ENCODE results near the gene LRIG1.
"Not testable (repeated sequence)": the region's sequence is repeated elsewhere in the genome, so short reads cannot be mapped to it uniquely, and the experiment has no call there.

The LRIG1 gene

GRCh38 chr3:66441692-66442091, 59.1 kb downstream of the LRIG1 start:
- no peak for DNase-seq (ENCODE audit: low read depth)

GRCh38 chr3:66441129-66441528, 59.7 kb downstream of the LRIG1 start:
- DNase-seq (ENCODE audit: low read depth): no peak

- DNase-seq (ENCODE audit: low read depth): no peak
These were observed 61.0 kb downstream of the LRIG1 start for GRCh38 chr3:66439666-66440344.

GRCh38 chr3:66438046-66438445, 62.8 kb downstream of the LRIG1 start:
- no peak for DNase-seq (ENCODE audit: low read depth)

GRCh38 chr3:66437341-66437929, 63.4 kb downstream of the LRIG1 start:
- no peak for DNase-seq (ENCODE audit: low read depth)

- DNase-seq (ENCODE audit: low read depth): no peak
These were observed 64.8 kb downstream of the LRIG1 start for GRCh38 chr3:66435989-66436388.

GRCh38 chr3:66434726-66435125, 66.1 kb downstream of the LRIG1 start:
- no peak for DNase-seq (ENCODE audit: low read depth)

GRCh38 chr3:66433522-66433782, 67.4 kb downstream of the LRIG1 start:
- no peak for DNase-seq (ENCODE audit: low read depth)

GRCh38 chr3:66432767-66433521, 67.9 kb downstream of the LRIG1 start:
- no peak for DNase-seq (ENCODE audit: low read depth)

GRCh38 chr3:66432041-66432766, 68.6 kb downstream of the LRIG1 start:
- no peak for DNase-seq (ENCODE audit: low read depth)

- DNase-seq (ENCODE audit: low read depth): no peak
These were observed 69.3 kb downstream of the LRIG1 start for GRCh38 chr3:66431494-66431893.

- DNase-seq (ENCODE audit: low read depth): no peak
These were observed 69.9 kb downstream of the LRIG1 start for GRCh38 chr3:66430876-66431275.

- DNase-seq (ENCODE audit: low read depth): no peak
These were observed 72.1 kb downstream of the LRIG1 start for GRCh38 chr3:66428733-66429132.

- DNase-seq (ENCODE audit: low read depth): no peak
These were observed 72.8 kb downstream of the LRIG1 start for GRCh38 chr3:66427951-66428474.

GRCh38 chr3:66427352-66427751, 73.5 kb downstream of the LRIG1 start:
- no peak for DNase-seq (ENCODE audit: low read depth)

- no peak for DNase-seq (ENCODE audit: low read depth)
These were observed 74.7 kb downstream of the LRIG1 start for GRCh38 chr3:66426135-66426534.

GRCh38 chr3:66425576-66426114, 75.2 kb downstream of the LRIG1 start:
- DNase-seq (ENCODE audit: low read depth): no peak

GRCh38 chr3:66425032-66425431, 75.8 kb downstream of the LRIG1 start:
- no peak for DNase-seq (ENCODE audit: low read depth)

- DNase-seq (ENCODE audit: low read depth): no peak
These were observed 77.0 kb downstream of the LRIG1 start for GRCh38 chr3:66423791-66424190.

- DNase-seq (ENCODE audit: low read depth): not testable (repeated sequence)
These were observed 78.9 kb downstream of the LRIG1 start for GRCh38 chr3:66421893-66422292.

GRCh38 chr3:66421144-66421543, 79.7 kb downstream of the LRIG1 start:
- not testable (repeated sequence) for DNase-seq (ENCODE audit: low read depth)

GRCh38 chr3:66419036-66419435, 81.8 kb downstream of the LRIG1 start:
- no peak for DNase-seq (ENCODE audit: low read depth)
